ENCODE measurements around the gene SKP1.

The SKP1 gene

GRCh38 chr5:134209477-134210245, 32.9 kb upstream of the SKP1 start:
- DNase-seq (ENCODE audit: low read depth), result no peak
- TF ChIP-seq, protein P1, sequence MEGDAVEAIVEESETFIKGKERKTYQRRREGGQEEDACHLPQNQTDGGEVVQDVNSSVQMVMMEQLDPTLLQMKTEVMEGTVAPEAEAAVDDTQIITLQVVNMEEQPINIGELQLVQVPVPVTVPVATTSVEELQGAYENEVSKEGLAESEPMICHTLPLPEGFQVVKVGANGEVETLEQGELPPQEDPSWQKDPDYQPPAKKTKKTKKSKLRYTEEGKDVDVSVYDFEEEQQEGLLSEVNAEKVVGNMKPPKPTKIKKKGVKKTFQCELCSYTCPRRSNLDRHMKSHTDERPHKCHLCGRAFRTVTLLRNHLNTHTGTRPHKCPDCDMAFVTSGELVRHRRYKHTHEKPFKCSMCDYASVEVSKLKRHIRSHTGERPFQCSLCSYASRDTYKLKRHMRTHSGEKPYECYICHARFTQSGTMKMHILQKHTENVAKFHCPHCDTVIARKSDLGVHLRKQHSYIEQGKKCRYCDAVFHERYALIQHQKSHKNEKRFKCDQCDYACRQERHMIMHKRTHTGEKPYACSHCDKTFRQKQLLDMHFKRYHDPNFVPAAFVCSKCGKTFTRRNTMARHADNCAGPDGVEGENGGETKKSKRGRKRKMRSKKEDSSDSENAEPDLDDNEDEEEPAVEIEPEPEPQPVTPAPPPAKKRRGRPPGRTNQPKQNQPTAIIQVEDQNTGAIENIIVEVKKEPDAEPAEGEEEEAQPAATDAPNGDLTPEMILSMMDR (IDR thresholded peaks at IDR 0.05; ENCODE audit: control insufficient read depth, insufficient read depth, low read depth, low read length, missing control alignments), result no peak
- no peak overlapping the region for H3K4me3 ChIP-seq (ENCODE audit: control insufficient read depth, low read depth, low read length)

GRCh38 chr5:134207696-134208095, 30.9 kb upstream of the SKP1 start:
- DNase-seq (ENCODE audit: low read depth), result no peak
- H3K4me3 ChIP-seq (ENCODE audit: control insufficient read depth, low read depth, low read length), result no peak overlapping the region
- TF ChIP-seq, protein P1 (IDR thresholded peaks at IDR 0.05; ENCODE audit: control insufficient read depth, insufficient read depth, low read depth, low read length, missing control alignments), result no peak

- TF ChIP-seq, protein P1 (IDR thresholded peaks at IDR 0.05; ENCODE audit: control insufficient read depth, insufficient read depth, low read depth, low read length, missing control alignments), result no peak
- H3K4me3 ChIP-seq (ENCODE audit: control insufficient read depth, low read depth, low read length), result no peak overlapping the region
- no peak for DNase-seq (ENCODE audit: low read depth)
Measured at GRCh38 chr5:134206627-134207160, 29.9 kb upstream of the SKP1 start.

- no peak overlapping the region for H3K4me3 ChIP-seq (ENCODE audit: control insufficient read depth, low read depth, low read length)
- no peak for DNase-seq (ENCODE audit: low read depth)
- TF ChIP-seq, protein P1 (IDR thresholded peaks at IDR 0.05; ENCODE audit: control insufficient read depth, insufficient read depth, low read depth, low read length, missing control alignments), result no peak
Measured at GRCh38 chr5:134204575-134204974, 27.8 kb upstream of the SKP1 start.

DNA sequence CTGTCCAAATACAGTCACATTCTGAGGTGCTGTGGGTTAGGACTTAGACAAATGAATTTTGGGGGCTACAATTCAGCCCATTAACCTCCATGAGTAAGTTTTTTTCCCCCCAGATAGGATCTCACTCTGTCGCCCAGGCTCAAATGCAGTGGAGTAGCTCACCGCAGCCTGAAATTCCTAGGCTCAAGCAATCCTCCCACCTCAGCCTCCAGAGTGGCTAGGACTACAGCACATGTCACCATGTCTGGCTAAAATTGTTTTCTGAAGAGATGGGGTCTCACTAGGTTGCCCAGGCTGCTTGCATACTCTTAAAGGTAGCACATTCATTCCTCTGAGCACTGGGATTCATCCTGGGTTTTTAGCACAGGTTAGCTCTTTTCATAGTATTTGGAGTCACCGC, 26.9 kb upstream of the SKP1 start:
- no peak overlapping the region for H3K4me3 ChIP-seq (ENCODE audit: control insufficient read depth, low read depth, low read length)
- DNase-seq (ENCODE audit: low read depth), result no peak
- TF ChIP-seq, protein P1 (IDR thresholded peaks at IDR 0.05; ENCODE audit: control insufficient read depth, insufficient read depth, low read depth, low read length, missing control alignments), result no peak

- TF ChIP-seq, protein P1 (IDR thresholded peaks at IDR 0.05; ENCODE audit: control insufficient read depth, insufficient read depth, low read depth, low read length, missing control alignments), result no peak
- no peak for DNase-seq (ENCODE audit: low read depth)
- H3K4me3 ChIP-seq (ENCODE audit: control insufficient read depth, low read depth, low read length), result no peak overlapping the region
Measured at GRCh38 chr5:134195666-134196065, 18.9 kb upstream of the SKP1 start.

All from AG09309 (cell line).